B cell (primary cell): ENCODE data around the gene PRDX3. TPM values are rescaled to one million over a fixed set of nuclear protein-coding genes. Genes with fewer than 3 reads are reported as not detected.

Experiments
- ATAC-seq: fragments of 200-7000 bp; cut with Tn5 transposase; one replicate; pipeline ENCODE4 v1.10.0; 2021; ENCODE audit warnings: low read depth, mild to moderate bottlenecking, moderate number of reproducible peaks, moderate library complexity
- CTCF ChIA-PET: fragments of 350-600 bp; sonication (Branson Sonifier 250); formaldehyde crosslinking; loops from one replicate; lab custom pipeline; 2021; ENCODE audit warnings: antibody characterized with exemption, inconsistent platforms; lab: Charles Lee
- POLR2A ChIA-PET: fragments of 350-600 bp; sonication (Branson Sonifier 250); formaldehyde crosslinking; loops from one replicate; lab custom pipeline; 2021; ENCODE audit warnings: antibody characterized with exemption; lab: Charles Lee
- DNase-seq: peaks from one replicate; pipeline ENCODE4 v3.0.0; 2013
- H2AFZ ChIP-seq: 2 replicates; pipeline ENCODE4 v1.6.1; 2012; ENCODE audit warnings: mild to moderate bottlenecking, low read depth, low read length; ENCODE audit not compliant: insufficient read depth, poor library complexity, severe bottlenecking
- H3K27ac ChIP-seq, 2 donors: 1 replicate in 1 of 2; 2 replicates in 1 of 2; pipeline ENCODE4 v1.5.1; 2012 to 2013; ENCODE audit warnings: low read length in 2 of 2, mild to moderate bottlenecking in 2 of 2, moderate library complexity in 1 of 2
- H3K27me3 ChIP-seq, 4 experiments: fragments of 200-600 bp in 1 of 4; sonication (generic) in 1 of 4; replicated peaks in 1 of 4; 1 replicate in 2 of 4; 2 replicates in 2 of 4; pipeline versions ENCODE4 v1.6.1 to v1.7.0; 2013 to 2016; ENCODE audit warnings: low read length in 3 of 4, mild to moderate bottlenecking in 2 of 4, mixed read lengths in 1 of 4, moderate library complexity in 1 of 4; ENCODE audit not compliant: insufficient read depth in 4 of 4, control insufficient read depth in 3 of 4; ENCODE audit errors: control extremely low read depth in 1 of 4
- H3K36me3 ChIP-seq, 2 experiments: replicated peaks in 1 of 2; 1 replicate in 1 of 2; 2 replicates in 1 of 2; pipeline versions ENCODE4 v1.6.1 to v1.7.1; 2013; ENCODE audit warnings: low read length in 1 of 2; ENCODE audit not compliant: insufficient read depth in 2 of 2, control insufficient read depth in 1 of 2; ENCODE audit errors: control extremely low read depth in 1 of 2, extremely low read depth in 1 of 2
- H3K4me1 ChIP-seq, 2 donors: fragments of 200-600 bp in 1 of 2; sonication (generic) in 1 of 2; 1 replicate in 1 of 2; 2 replicates in 1 of 2; pipeline versions ENCODE4 v1.5.1 to v1.6.1; 2013 to 2017; ENCODE audit warnings: low read length in 2 of 2; ENCODE audit not compliant: control insufficient read depth in 2 of 2, insufficient read depth in 2 of 2
- H3K4me2 ChIP-seq: replicated peaks from 2 replicates; pipeline ENCODE3; 2012; ENCODE audit warnings: mild to moderate bottlenecking, low read depth, low read length; ENCODE audit not compliant: poor library complexity, severe bottlenecking
- H3K4me3 ChIP-seq, 5 experiments: fragments of 200-600 bp in 1 of 5; sonication (generic) in 1 of 5; 1 replicate in 3 of 5; 2 replicates in 2 of 5; pipeline versions ENCODE4 v1.5.1 to v1.7.0; 2011 to 2016; ENCODE audit warnings: low read length in 4 of 5, mild to moderate bottlenecking in 4 of 5, low read depth in 2 of 5, control low read depth in 1 of 5, moderate library complexity in 1 of 5; ENCODE audit not compliant: insufficient read depth in 1 of 5; ENCODE audit errors: control extremely low read depth in 1 of 5, extremely low read depth in 1 of 5
- H3K79me2 ChIP-seq: fragments of 200-600 bp; sonication (generic); one replicate; pipeline ENCODE4 v1.6.0; 2016; ENCODE audit warnings: low read length; ENCODE audit not compliant: control insufficient read depth, insufficient read depth
- H3K9ac ChIP-seq: fragments of 200-600 bp; sonication (generic); 2 replicates; pipeline ENCODE4 v1.6.1; 2017; ENCODE audit warnings: mild to moderate bottlenecking, low read length, moderate library complexity
- H3K9me3 ChIP-seq, 3 donors: one replicate each; pipeline versions ENCODE4 v1.6.1 to v1.7.1; 2013; ENCODE audit warnings: low read length in 2 of 3; ENCODE audit not compliant: control insufficient read depth in 2 of 3, insufficient read depth in 1 of 3; ENCODE audit errors: control extremely low read depth in 1 of 3
- H4K20me1 ChIP-seq: 2 replicates; pipeline ENCODE4 v1.6.0; 2012; ENCODE audit warnings: mild to moderate bottlenecking, low read length; ENCODE audit not compliant: insufficient read depth, control insufficient read depth, poor library complexity, severe bottlenecking
- H3K27ac Mint-ChIP-seq: one replicate; pipeline ENCODE4 v1.8.0; 2021; ENCODE audit warnings: mixed read lengths
- H3K27me3 Mint-ChIP-seq: one replicate; pipeline ENCODE4 v1.8.0; 2021; ENCODE audit warnings: mixed read lengths
- H3K4me1 Mint-ChIP-seq: one replicate; pipeline ENCODE4 v1.8.0; 2021; ENCODE audit warnings: mixed read lengths
- H3K4me3 Mint-ChIP-seq: one replicate; pipeline ENCODE4 v1.8.0; 2021; ENCODE audit warnings: mixed read lengths
- H3K9me3 Mint-ChIP-seq: one replicate; pipeline ENCODE4 v1.8.0; 2022; ENCODE audit warnings: mixed read lengths; ENCODE audit not compliant: insufficient read depth
- CTCF ChIP-seq: fragments of 200-600 bp; IDR thresholded peaks from one replicate; pipeline ENCODE4 v1.8.0; 2022; ENCODE audit warnings: antibody characterized with exemption, mild to moderate bottlenecking
- EZH2 ChIP-seq: IDR thresholded peaks from 2 replicates; pipeline ENCODE4 v1.6.1; 2012; ENCODE audit warnings: borderline replicate concordance, low read depth, mild to moderate bottlenecking, moderate library complexity, low read length; ENCODE audit not compliant: insufficient read depth, poor library complexity, severe bottlenecking
- WGBS: methylation state at CpG from one replicate; pipeline ENCODE4 v1.1.5; 2013; ENCODE audit warnings: missing lambda C conversion rate; ENCODE audit not compliant: insufficient coverage; 5-methylcytosine and 5-hydroxymethylcytosine counted together
- intact Hi-C: fragments of 100-400 bp; cut with micrococcal nuclease; formaldehyde crosslinking; loops from one replicate; pipeline ENCODE4 v1.10.0; 2022
- polyA plus RNA-seq: library from polyadenylated mRNA; depleted of rRNA; stranded (reverse); fragments of >200 nt; gene quantifications from 2 replicates; pipeline ENCODE4 v1.2.3, GENCODE V29; 2012
- total RNA-seq, 2 donors: library from RNA; stranded (reverse); fragments of 120-200 nt in 1 of 2; gene quantifications; 1 replicate in 1 of 2; 2 replicates in 1 of 2; pipeline versions ENCODE4 v1.2.3 to v1.2.4, GENCODE V29; 2013 to 2022

The PRDX3 gene
- total and polyA plus RNA-seq, 2 donors (not counting 1 experiment from before 2014, with no cell fraction given) = 18.0 to 36.3 TPM

DNA sequence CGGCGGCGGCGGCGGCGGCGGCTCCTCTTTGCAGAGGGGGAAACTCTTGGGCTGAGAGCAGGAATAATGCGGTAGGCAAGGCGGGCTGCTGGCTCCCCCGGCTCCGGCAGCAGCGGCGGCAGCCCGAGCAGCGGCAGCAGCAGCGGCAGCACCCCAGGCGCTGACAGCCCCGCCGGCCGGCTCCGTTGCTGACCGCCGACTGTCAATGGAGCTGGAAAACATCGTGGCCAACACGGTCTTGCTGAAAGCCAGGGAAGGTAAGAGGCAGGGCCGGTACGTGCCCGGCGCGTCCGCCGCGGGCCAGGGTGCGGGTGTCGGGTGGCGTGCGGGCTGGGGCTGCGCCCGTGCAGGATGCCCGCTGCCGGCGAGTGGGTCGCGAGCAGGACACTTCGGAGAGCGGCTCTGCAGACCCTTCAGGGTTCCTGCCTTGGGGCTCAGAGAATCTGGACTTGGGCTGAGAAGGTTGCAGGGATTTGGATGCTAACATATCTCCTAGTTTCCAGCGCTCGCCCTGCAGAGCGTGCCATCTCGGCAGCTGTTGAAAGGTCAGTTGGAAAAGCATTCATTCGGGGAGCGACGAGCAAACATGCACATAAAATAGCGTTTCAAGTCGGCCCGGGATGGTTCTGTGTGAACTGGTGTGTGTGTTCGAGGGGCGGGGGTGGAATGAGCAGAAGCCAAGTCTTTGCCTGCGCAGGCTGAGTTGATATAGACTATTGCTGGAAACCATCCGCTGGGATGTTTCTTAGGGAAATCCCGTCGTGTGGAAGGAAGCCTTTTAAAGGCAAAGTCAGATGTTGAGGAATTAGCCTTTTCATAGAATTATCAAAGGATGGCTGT lies 29.3 kb upstream of the PRDX3 start:
- Mint-ChIP-seq H3K27me3 (no peaks in the 10 kb centered on the region), H3K4me3 (peak overlapping the region; percentile 95), H3K27ac (peak overlapping the region; percentile 91), H3K4me1 (peaks cover 49% of the 10 kb centered on the region), H3K9me3 (no peaks in the 10 kb centered on the region)
- under 1% methylated on average over 61 of the region's 62 CpGs for WGBS
- peak overlapping the region; percentile 85 for H3K4me2 ChIP-seq
- ATAC-seq (no peak), DNase-seq (no peak)
- TF ChIP-seq EZH2 = no peak
- no peak for TF ChIP-seq CTCF
- H4K20me1 ChIP-seq = no peaks in the 10 kb centered on the region
- H3K36me3 ChIP-seq = peaks cover 1 to 4% of the 10 kb centered on the region in 2 experiments
- H3K79me2 ChIP-seq = peaks cover 43% of the 10 kb centered on the region
- H3K9me3 ChIP-seq = no peaks in the 10 kb centered on the region
- CTCF ChIA-PET = interaction anchor here (0.8 to 6.3 kb wide), 48 partner anchors 10 to 335 kb away, joined by 3 to 118 read pairs (median 8); partner anchors contain the start of genes RGS10 and SFXN4
- H2AFZ ChIP-seq = peak overlapping the region; percentile 72
- peak overlapping the region; percentile 44 to 94 (median 74) for H3K4me3 ChIP-seq
- no peaks in the 10 kb centered on the region for H3K27me3 ChIP-seq
- POLR2A ChIA-PET = interaction anchor here (0.7 to 2.5 kb wide), 8 partner anchors 93 to 270 kb away, joined by 3 to 32 read pairs (median 8); no protein-coding TSS in a partner anchor
- H3K27ac ChIP-seq = peak overlapping the region; percentile 73 to 83
- H3K9ac ChIP-seq = peak overlapping the region; percentile 91
- H3K4me1 ChIP-seq = peaks cover 33 to 44% of the 10 kb centered on the region in 2 donors
- intact Hi-C loops = loop anchor here (1.0 to 5.0 kb wide), 7 partner anchors 43 to 665 kb away; partner anchors contain the start of genes EIF3A, MCMBP, SFXN4 and TIAL1
